ENCODE data around the gene ABLIM3. TPM values are rescaled to one million over a fixed set of nuclear protein-coding genes. Genes with fewer than 3 reads are reported as not detected.

ABLIM3 gene
- total and polyA plus RNA-seq, 2 of the 8 experiments (the other 6 are each of a cell fraction or from before 2014, with no cell fraction given) = 0.36 to 0.56 TPM

GRCh38 chr5:149261246-149261645, 120.0 kb downstream of the ABLIM3 start:
- Histone ChIP-seq H3K9me3 (ENCODE audit: insufficient read depth in 2 of 2, low read depth in 1 of 2, low read length in 1 of 2) (no peaks in the 10 kb centered on the region), H3K4me1 (replicated peaks in 1 of 4; ENCODE audit: control insufficient read depth in 3 of 4, insufficient read depth in 4 of 4, low read length in 3 of 4) (no peaks in the 10 kb centered on the region; a peak in 1 of 7 replicates), H3K9ac (replicated peaks in 1 of 4; ENCODE audit: extremely low read depth in 1 of 4, low read depth in 3 of 4, low read length in 3 of 4) (no peak overlapping the region), H2BK15ac (ENCODE audit: low read length) (no peak overlapping the region), H3K14ac (ENCODE audit: insufficient read length) (no peak overlapping the region), H4K8ac (ENCODE audit: extremely low read depth, insufficient read depth, low read length) (no peak overlapping the region), H2BK5ac (ENCODE audit: low read depth, low read length) (no peak overlapping the region), H2AFZ (ENCODE audit: low read length) (no peak overlapping the region), H2BK20ac (ENCODE audit: low read length) (no peak overlapping the region), H3K18ac (ENCODE audit: extremely low read depth, low read length) (no peak overlapping the region), H3K23me2 (ENCODE audit: low read depth, low read length) (no peaks in the 10 kb centered on the region), H3K56ac (replicated peaks; ENCODE audit: insufficient read length, low read depth, low read length) (no peak overlapping the region), H3K79me2 (ENCODE audit: control insufficient read depth in 1 of 2, insufficient read depth in 2 of 2, low read length in 2 of 2) (no peaks in the 10 kb centered on the region), H4K20me1 (replicated peaks in 1 of 2; ENCODE audit: control insufficient read depth in 1 of 2, insufficient read depth in 2 of 2, low read length in 2 of 2) (peaks cover 0 to 2% of the 10 kb centered on the region in 2 experiments), H3K79me1 (ENCODE audit: low read depth, low read length) (no peaks in the 10 kb centered on the region), H3K27ac (ENCODE audit: low read depth, low read length) (no peak overlapping the region), H2BK12ac (ENCODE audit: low read depth, low read length) (no peak overlapping the region), H4K5ac (ENCODE audit: insufficient read length, low read depth, low read length) (no peak overlapping the region), H3K4ac (replicated peaks; ENCODE audit: insufficient read length, low read depth, low read length) (no peak overlapping the region), H2BK120ac (replicated peaks; ENCODE audit: low read depth, low read length) (no peak overlapping the region), H3K23ac (ENCODE audit: insufficient read length) (no peak overlapping the region), H2AK5ac (ENCODE audit: low read depth, low read length) (no peak overlapping the region), H3K36me3 (ENCODE audit: control insufficient read depth in 2 of 4, insufficient read depth in 4 of 4, low read length in 3 of 4) (no peaks in the 10 kb centered on the region), H3K4me2 (ENCODE audit: insufficient read depth in 1 of 2, low read depth in 2 of 2, low read length in 2 of 2) (no peak overlapping the region), H3K4me3 (ENCODE audit: extremely low read depth in 1 of 4, insufficient read depth in 2 of 4, low read depth in 3 of 4, low read length in 4 of 4) (no peak overlapping the region), H4K91ac (replicated peaks; ENCODE audit: insufficient read length, low read length) (no peak overlapping the region), H3K27me3 (replicated peaks in 1 of 4; ENCODE audit: control insufficient read depth in 3 of 4, extremely low read depth in 1 of 4, insufficient read depth in 3 of 4, low read length in 3 of 4) (peaks cover 0 to 11% (median 5%) of the 10 kb centered on the region in 4 experiments; a peak in 6 of 7 replicates)
- FAIRE-seq = no peak
- ChIA-PET POLR2A (ENCODE audit: partially characterized antibody) (no interaction called here), CTCF (ENCODE audit: partially characterized antibody) (interaction anchor here (1.3 to 7.5 kb wide), 4 partner anchors 11 to 130 kb away, joined by 3 to 88 read pairs (median 72); partner anchors contain the start of gene ABLIM3)
- no peak for DNase-seq (ENCODE audit: low read depth in 1 of 2, low spot score in 2 of 2)
- 79% methylated on average over 7 of the region's 7 CpGs; no CpG with 5 or more reads in 1 of the 2 experiments for WGBS, 2 experiments (ENCODE audit: extremely low coverage in 1 of 2, insufficient coverage in 1 of 2, insufficient read length in 1 of 2, insufficient replicate concordance in 2 of 2, low coverage in 1 of 2, low lambda C conversion rate in 2 of 2, missing lambda C conversion rate in 1 of 2)
- TF ChIP-seq TCF12 (IDR thresholded peaks at IDR 0.05; ENCODE audit: low read depth, low read length) (no peak), POLR2AphosphoS5 (IDR thresholded peaks at IDR 0.05; ENCODE audit: low read depth, low read length) (no peak), ATF2 (IDR thresholded peaks at IDR 0.05; ENCODE audit: low read length) (no peak), CBX5 (IDR thresholded peaks at IDR 0.05; ENCODE audit: low read depth, low read length) (no peak), POLR2A (IDR thresholded peaks at IDR 0.05; ENCODE audit: control extremely low read depth in 1 of 2, low read depth in 2 of 2, low read length in 2 of 2) (no peak), E2F6 (IDR thresholded peaks at IDR 0.05) (no peak), YY1 (IDR thresholded peaks at IDR 0.05; ENCODE audit: low read depth, low read length) (no peak), ZNF274 (IDR thresholded peaks at IDR 0.05; ENCODE audit: borderline replicate concordance, extremely low read depth, low read length) (no peak), MAX (IDR thresholded peaks at IDR 0.05) (no peak), RNF2 (IDR thresholded peaks at IDR 0.05; ENCODE audit: borderline replicate concordance, low read depth, low read length, missing control alignments, poor library complexity, severe bottlenecking) (no peak), SP4 (IDR thresholded peaks at IDR 0.05; ENCODE audit: low read length) (no peak), CHD1 (IDR thresholded peaks at IDR 0.05; ENCODE audit: low read depth, low read length) (no peak), EGR1 (IDR thresholded peaks at IDR 0.05; ENCODE audit: borderline replicate concordance, low read depth, low read length) (no peak)
